ENCODE data around the gene SCAF1.
A peak's percentile ranks its signal among the peaks of the same experiment; 100 is the strongest.

The SCAF1 gene

DNA sequence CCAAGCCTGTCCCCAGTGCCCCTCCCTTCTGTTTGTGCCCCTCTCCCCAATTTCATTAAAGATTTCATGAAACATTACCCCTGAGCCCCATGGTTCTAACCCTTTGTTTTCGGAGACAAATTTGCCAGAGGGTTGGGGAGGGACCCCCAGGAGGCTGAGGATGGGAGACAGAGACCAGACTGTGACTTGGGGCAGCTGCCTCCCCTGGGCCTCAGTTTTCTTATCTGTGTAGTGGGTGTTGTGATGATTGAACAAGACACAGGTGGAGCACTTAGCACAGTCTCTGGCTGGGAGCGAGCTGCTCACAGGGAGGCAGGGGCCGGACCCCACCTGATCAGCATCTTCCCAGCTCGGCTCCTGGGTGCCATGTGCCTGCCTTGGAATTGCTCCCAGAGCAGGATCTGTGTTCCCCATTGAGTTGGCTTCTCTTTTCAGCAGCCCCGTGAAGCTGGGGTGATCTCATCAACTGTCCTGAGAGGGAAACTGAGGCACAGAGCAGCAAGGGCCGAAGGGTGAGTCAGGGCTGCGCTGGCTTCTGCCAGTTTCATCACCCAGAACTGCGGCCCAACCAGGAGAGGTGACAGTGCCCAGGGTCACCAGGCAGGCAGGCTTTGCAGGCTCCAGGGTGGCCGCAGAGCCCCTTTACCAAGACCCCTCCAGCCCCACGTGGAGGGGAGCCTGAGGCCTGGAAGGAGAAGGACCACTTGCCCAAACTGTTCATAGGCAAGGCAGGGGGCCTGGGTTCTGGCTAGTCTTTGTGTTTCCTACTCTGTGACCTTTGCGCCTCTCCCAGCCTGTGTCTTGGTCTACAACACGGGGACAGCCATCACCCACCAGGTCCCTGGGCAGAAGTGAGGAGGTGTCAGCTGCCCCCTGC, 16.8 kb downstream of the SCAF1 start:
- in situ Hi-C loops (cut with MboI; ENCODE audit: low sequenced_read_pairs, unreplicated experiment) = no loop called here
- TF ChIP-seq, protein P1, sequence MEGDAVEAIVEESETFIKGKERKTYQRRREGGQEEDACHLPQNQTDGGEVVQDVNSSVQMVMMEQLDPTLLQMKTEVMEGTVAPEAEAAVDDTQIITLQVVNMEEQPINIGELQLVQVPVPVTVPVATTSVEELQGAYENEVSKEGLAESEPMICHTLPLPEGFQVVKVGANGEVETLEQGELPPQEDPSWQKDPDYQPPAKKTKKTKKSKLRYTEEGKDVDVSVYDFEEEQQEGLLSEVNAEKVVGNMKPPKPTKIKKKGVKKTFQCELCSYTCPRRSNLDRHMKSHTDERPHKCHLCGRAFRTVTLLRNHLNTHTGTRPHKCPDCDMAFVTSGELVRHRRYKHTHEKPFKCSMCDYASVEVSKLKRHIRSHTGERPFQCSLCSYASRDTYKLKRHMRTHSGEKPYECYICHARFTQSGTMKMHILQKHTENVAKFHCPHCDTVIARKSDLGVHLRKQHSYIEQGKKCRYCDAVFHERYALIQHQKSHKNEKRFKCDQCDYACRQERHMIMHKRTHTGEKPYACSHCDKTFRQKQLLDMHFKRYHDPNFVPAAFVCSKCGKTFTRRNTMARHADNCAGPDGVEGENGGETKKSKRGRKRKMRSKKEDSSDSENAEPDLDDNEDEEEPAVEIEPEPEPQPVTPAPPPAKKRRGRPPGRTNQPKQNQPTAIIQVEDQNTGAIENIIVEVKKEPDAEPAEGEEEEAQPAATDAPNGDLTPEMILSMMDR (IDR thresholded peaks at IDR 0.05; ENCODE audit: borderline replicate concordance, control extremely low read depth, extremely low read depth, insufficient read depth, missing control alignments) = no peak
- no peak for DNase-seq (ENCODE audit: low spot score)

DNA sequence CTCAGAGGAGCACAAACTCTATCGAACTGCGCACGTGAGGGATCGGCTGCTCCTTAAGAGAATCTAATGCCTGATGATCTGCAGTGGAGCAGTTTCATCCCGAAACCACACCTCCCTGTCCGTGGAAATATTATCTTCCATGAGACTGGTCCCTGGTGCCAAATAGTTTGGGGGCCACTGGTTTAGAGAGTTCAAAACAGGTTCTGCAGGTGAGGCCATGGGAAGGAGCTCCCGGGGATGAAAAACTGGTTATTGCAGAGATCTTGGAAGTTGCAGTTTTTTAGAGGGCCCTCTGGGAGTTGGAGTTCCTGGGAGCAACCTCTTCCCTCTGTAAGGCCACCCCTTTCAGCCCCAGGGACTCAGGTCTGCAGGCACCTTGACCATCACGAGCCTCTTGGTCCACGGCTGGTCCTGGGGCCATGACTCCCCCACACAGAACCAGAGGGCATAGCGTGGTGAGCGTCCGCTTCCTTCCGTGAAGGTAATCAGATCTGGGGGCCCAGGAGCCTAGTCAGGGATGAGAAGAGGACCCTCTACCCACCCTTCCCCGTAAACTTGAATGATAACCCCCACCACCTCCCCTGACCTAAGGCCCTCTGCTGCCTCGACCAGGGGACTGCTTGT, 18.4 kb downstream of the SCAF1 start:
- in situ Hi-C loops (cut with MboI; ENCODE audit: low sequenced_read_pairs, unreplicated experiment) = no loop called here
- TF ChIP-seq, protein P1 (IDR thresholded peaks at IDR 0.05; ENCODE audit: borderline replicate concordance, control extremely low read depth, extremely low read depth, insufficient read depth, missing control alignments) = no peak
- no peak for DNase-seq (ENCODE audit: low spot score)

DNA sequence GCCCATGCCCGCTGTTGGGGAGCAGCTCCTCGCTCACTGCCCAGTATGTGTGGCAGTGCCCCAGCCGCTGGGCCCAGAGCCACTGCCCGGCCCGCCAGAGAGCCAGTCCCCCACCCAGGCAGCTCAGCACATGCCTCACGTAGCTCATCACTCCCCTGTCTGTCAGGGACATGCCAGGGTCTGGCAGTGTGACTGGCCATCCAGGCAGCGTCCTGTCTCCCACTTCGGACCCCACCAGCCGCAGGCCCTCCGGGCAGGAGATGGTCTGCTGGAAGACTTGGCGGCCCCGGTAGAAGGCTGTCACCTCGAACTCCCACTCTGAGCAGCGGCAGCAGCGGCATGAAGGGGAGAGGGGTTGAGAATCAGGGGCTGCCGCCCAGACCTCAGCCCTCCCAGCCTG, 20.0 kb downstream of the SCAF1 start:
- TF ChIP-seq, protein P1 (IDR thresholded peaks at IDR 0.05; ENCODE audit: borderline replicate concordance, control extremely low read depth, extremely low read depth, insufficient read depth, missing control alignments) = no peak
- DNase-seq (ENCODE audit: low spot score) = no peak
- in situ Hi-C loops (cut with MboI; ENCODE audit: low sequenced_read_pairs, unreplicated experiment) = no loop called here

DNA sequence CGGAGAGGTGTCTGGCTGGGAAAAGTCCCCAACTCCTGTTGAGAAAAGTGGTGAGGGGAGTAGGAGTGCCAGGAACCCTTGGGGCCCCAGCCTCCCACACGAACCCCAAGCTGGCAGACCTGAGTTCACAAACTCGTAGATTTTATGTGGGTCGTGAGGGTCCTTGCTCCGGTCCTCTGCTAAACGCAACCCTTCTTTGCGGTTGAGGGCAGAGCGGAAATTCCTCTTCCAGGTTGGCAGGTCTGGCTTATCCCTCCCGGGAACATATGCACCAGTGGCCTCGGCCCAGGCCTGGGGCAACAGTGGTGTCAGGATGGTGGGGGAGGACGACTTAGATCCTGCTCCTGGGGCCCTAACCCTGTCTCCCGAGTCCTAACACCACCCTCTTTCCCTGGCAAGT, 21.2 kb downstream of the SCAF1 start:
- TF ChIP-seq, protein P1 (IDR thresholded peaks at IDR 0.05; ENCODE audit: borderline replicate concordance, control extremely low read depth, extremely low read depth, insufficient read depth, missing control alignments) = no peak
- in situ Hi-C loops (cut with MboI; ENCODE audit: low sequenced_read_pairs, unreplicated experiment) = no loop called here
- no peak for DNase-seq (ENCODE audit: low spot score)

DNA sequence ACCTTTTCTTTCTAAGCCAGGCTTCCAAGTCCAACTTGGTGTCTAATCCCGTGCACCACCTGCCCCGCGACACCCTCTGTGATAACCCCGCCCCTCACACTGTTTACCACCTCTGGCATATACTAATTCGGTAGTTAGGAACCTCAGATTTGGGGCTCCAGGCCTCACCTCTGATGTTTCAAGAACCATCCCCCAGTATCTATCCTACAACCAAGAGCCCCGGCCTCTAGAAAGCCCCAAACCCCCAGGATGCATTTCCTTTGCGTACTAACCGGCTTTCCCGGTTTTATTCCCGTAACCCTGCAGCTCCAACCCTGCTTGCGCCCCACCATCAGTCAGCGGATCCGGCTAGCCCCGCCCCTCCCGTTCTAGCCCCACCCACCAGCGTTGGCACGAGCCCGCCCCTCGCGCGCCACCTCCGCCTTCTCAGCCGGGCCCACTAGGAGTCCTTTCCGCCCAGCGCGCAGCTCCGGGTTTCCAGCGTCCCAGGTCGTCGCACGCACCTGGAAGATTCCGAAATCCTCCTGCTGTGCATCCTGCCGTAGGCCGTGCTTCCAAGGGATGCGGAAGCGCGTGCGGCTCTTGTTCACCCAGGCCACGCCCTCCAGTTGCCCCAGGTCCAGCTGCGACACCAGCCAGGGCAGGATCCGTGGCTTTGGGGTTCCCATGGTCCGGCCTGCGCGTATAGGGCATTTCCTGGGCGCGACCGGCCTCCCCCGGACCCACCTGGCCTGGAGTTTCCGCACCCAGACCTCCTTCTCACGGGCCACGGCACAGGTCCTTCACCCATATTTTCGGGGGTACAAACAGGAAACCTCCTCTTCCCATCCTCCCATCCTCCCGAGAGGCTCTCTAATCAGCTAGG, 22.4 kb downstream of the SCAF1 start:
- DNase-seq (ENCODE audit: low spot score) = peak; percentile 91
- in situ Hi-C loops (cut with MboI; ENCODE audit: low sequenced_read_pairs, unreplicated experiment) = no loop called here
- TF ChIP-seq, protein P1 (IDR thresholded peaks at IDR 0.05; ENCODE audit: borderline replicate concordance, control extremely low read depth, extremely low read depth, insufficient read depth, missing control alignments) = no peak

DNA sequence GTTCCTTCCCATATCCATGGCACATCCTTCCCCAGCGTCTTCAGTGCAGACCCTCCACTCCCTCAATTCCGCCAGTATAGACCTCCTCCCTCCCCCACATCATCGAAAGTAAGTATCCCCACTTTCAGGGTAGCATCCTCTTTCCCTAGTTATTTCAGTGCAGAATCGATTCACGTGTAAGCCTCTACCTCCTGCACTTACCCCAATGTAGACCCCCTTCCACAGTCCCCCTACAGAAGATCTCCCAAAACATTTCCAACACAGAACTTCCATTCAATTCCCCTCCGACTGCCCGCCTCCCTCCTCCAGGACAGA, 23.0 kb downstream of the SCAF1 start:
- DNase-seq (ENCODE audit: low spot score) = no peak
- in situ Hi-C loops (cut with MboI; ENCODE audit: low sequenced_read_pairs, unreplicated experiment) = no loop called here
- TF ChIP-seq, protein P1 (IDR thresholded peaks at IDR 0.05; ENCODE audit: borderline replicate concordance, control extremely low read depth, extremely low read depth, insufficient read depth, missing control alignments) = no peak

Data from GM13976 (cell line).